Stimulated activated CD8-positive, alpha-beta memory T cell treated with anti-CD3 and anti-CD28 coated beads, Interleukin-4, amount 100 ng/mL, for 4 hours (primary cell): ENCODE results near the gene SYNJ2.

Experiments
- DNase-seq, 2 donors: peaks; one replicate each; pipeline ENCODE4 v3.0.0-alpha.2; 2020; ENCODE audit warnings: low read depth in 2 of 2, low spot score in 1 of 2

SYNJ2 gene

GRCh38 chr6:158040804-158041347, 59.2 kb downstream of the SYNJ2 start:
- DNase-seq: no peak

GRCh38 chr6:158041370-158041769, 59.7 kb downstream of the SYNJ2 start:
- DNase-seq: no peak

- no peak for DNase-seq
Measured at GRCh38 chr6:158041788-158042187, 60.1 kb downstream of the SYNJ2 start.

GRCh38 chr6:158042245-158042798, 60.7 kb downstream of the SYNJ2 start:
- no peak for DNase-seq

DNA sequence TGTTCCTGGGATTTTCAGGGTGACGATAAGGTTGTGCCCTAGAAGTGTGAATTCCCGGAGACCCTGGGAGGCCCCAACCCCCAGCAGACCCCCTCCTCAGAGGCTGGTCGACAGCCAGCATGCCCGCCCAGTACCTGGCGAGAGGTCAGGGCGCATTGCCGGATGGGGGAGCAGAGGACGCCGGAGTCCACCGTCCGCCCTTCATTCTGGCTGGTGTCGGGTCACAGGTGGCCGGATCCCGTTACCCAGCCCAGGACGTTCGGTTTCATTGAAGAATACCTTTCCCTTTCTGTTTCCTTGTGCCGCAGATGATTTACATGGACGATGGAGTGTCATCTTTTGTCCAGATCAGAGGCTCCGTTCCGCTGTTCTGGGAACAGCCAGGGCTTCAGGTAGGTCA, 61.3 kb downstream of the SYNJ2 start:
- DNase-seq: no peak

GRCh38 chr6:158043586-158044524, 62.2 kb downstream of the SYNJ2 start:
- DNase-seq: no peak

DNA sequence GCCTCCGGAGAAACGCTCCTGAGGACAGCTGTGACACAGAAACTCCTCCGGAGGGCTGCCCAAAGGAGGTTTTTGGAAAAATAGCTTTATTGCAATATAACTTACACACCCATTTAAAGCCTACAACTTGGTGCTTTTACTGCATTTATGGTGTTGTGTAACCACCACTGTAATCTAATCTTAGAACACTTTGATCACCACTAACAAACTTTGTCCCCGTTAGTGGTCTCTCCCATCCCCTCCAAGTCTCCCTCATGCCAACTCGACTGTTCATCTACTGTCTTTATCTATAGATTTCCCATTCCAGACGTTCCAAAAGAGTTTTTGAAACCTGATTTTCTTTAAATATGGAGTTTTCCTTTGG, 62.8 kb downstream of the SYNJ2 start:
- no peak for DNase-seq

- no peak for DNase-seq
Measured at GRCh38 chr6:158046201-158047126, 64.8 kb downstream of the SYNJ2 start.

DNA sequence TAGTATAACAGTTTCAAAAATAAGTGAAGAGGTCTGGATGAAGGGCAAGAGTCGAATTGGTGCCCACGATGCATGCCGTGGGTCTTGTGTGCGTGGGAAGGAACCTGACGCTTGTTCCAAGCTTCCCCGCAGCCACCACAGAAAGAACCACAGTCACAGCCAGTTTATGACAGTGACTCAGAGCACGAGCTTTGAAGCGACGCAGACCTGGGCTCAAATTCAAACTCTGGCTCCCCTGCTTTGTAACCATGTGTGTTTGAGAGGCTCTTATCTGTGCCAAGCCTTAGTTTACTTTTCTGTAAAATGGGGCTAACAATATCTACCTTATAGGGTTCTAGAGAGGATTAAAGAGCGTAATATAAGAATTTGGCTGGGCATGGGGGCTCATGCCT, 65.5 kb downstream of the SYNJ2 start:
- DNase-seq: peak; percentile 41 to 63

DNA sequence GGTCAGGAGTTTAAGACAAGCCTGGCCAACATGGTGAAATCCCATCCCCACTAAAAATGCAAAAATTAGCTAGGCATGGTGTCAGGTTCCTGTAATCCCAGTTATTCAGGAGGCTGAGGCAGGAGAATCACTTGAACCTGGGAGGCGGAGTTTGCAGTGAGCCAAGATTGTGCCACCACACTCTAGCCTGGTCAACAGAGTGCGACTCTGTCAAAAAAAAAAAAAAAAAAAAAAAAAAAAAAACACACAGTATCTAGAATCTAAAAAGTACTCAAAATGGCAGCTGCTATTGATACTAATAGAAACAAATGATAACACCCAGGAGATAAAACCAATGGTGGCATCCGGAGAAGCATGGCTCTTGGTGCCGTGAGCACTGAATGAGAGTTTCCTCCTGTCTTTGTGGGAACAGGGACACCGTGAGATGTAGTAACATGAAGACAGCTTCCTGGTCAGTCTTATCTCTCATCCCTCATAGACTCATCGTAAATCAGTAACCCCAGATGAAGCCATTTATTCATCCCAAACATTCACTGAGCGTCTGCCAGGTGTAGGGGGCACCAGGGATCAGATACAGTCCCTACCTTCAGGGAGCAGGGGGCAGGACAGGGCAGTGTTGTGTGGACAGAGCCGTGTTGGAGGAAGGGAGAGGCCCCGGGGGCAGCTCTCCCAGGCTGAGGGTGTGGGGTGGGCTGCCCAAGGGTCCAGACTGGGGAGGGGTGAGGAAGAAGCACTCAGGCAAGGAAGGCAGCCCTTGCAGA, 66.1 kb downstream of the SYNJ2 start:
- no peak for DNase-seq

DNA sequence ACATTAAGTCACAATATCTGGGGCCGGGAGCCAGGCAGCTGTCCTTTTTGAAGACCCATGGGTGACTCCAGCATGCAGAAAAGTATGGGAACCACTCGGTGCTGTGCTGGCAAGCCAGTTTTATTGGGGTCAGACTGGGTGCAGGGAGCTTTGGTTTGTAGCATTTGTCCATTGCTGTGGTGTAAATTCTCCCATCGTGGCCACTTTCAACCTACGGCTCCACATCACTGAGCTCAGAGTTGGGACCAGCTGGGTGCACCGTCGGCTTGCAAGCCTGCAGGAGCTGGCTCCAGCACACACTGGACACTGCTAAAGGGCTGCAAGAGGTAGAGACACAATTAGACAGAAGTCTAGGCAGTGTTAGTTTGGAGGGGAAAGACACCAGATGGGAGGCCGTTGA, 66.9 kb downstream of the SYNJ2 start:
- DNase-seq: no peak

DNA sequence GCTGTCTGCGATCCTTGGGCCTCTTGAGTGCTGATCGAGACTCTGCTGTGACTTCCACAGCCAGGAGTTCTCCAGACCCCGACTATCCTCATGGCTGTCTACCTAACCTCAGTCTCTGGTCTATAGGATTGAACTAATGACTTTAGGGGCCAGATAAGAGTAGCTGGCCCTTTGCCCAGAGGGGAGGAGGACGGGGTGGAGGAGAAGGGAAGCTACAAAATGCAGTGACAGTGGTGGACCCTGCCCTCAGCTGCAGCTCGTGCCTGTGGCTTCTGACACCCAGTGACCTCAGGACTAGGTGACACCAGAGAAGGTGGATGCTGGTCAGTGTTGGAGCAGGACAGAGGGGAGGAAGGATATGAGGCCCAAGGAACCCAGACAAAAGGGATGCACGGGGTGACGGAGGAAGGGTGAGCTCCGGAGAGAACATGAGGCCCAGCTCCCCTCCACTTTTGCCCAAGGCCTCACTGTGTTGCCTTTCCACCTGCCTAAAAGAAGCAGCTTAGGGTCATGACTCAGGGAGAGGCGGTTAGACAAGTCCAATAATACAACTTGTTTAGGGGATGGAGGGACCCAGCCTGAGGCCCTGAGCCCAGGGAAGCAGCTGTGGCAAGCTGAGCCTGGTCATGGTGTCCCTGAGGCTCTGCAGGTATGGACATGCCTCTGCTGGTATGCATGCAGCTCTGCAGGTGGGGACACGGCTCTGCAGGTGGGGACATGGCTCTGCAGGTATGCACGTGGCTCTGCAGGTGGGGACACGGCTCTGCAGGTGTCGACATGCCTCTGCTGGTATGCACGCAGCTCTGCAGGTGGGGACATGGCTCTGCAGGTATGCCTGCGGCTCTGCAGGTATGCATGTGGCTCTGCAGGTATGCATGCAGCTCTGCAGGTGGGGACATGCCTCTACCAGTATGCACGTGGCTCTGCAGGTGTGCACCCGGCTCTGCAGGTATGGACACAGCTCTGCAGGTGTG, 67.7 kb downstream of the SYNJ2 start:
- DNase-seq: no peak

GRCh38 chr6:158050107-158050735, 68.6 kb downstream of the SYNJ2 start:
- no peak for DNase-seq

DNA sequence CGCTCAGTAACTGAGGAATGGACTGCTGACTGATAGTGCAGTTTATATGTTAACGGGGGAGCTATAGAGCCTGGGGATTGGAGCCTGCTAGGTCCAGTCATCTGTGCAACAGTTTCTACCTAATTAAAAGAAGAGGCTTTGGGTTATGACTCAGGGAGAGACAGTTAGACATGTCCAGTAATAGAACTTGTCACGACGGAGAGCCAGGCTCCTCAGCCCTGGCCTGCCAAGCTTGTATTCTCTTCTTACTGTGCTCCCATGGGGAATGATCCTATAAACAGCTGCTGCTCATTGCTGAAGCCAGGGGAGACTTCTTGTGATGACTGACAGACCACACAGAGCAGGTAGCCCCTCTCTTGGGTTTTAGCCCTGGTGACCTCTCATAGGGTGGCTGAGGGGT, 69.3 kb downstream of the SYNJ2 start:
- DNase-seq: no peak

DNA sequence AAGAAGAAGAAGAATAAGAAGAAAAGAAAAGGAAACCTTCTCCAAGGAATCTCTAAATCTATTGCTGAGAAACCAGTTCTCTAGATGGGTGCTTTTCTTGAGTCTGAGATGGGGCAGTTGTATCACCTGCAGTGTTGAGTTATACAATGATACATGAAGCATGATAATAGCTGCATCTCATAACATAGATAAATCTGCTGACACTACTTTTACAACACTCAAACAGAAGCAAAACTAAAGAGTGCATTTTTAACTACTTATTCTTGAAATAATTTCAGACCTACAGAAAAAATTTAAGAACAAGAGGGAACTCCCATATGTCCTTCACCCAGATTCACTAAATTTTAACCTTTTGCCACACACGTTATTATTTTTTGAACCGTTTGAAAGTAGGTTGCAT, 70.3 kb downstream of the SYNJ2 start:
- DNase-seq: no peak

- peak; percentile 28 to 50 for DNase-seq
Measured at GRCh38 chr6:158053377-158054313, 72.0 kb downstream of the SYNJ2 start.

DNA sequence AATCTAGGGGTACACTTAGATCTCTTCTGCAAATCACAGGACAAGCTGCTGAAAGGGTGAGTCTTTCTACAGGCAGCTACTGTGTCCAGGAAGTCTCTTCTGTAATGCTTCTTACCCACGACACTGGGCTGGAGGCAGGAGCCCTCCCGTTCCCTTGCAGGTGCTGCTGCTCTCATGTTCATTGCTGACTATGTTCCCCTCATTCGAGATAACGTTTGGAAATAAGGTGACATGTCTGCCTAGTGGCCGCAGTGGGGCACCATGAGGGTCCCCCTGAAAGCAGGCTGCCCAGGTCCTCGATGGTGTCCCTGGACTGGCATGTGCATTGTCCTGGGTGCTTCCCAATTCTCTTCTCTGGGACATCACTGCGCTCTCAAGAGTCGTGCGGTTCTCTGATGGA, 74.7 kb downstream of the SYNJ2 start:
- no peak for DNase-seq

DNA sequence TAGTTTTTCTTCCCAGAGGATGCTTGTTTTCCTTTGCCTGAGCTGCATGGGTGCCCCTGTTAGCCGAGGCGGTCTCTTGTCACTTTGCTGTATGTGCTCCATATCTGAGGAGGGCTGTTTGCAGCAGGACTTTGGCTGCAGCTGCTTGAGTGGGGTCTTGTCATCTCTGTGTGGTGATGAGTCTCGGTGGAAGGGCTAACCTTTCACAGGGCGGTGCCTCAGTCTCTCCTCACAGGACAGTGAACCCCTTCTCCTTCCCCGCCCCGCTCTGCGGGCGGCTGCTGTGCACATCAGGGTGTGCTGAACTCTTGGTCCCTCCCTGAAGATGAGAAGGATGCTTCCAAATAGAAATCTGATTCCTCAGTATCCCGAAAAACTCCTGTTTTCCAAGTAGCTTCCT, 75.1 kb downstream of the SYNJ2 start:
- no peak for DNase-seq
